IMR-90 (cell line): ENCODE data around the gene PRR5. TPM values are rescaled to one million over a fixed set of nuclear protein-coding genes. Genes with fewer than 3 reads are reported as not detected.
A peak's percentile ranks its signal among the peaks of the same experiment; 100 is the strongest.

ENCODE experiments used
- ATAC-seq: fragments of 200-7000 bp; cut with Tn5 transposase; 2 replicates; pipeline ENCODE4 v1.9.1; 2020; ENCODE audit warnings: low read depth, mild to moderate bottlenecking, moderate library complexity
- BruUV-seq: library from RNA; stranded (reverse); fragments of 400-500 nt; replicated peaks from 2 replicates; lab custom pipeline; 2021; lab: Mats Ljungman, UMichigan
- CTCF ChIA-PET: fragments of 300-600 bp; formaldehyde crosslinking; extraction: SDS; loops from one replicate; lab custom pipeline; 2021; ENCODE audit warnings: antibody characterized with exemption; lab: Yijun Ruan, JAX
- POLR2A ChIA-PET: fragments of 300-600 bp; sonication (Branson Sonifier 250); formaldehyde crosslinking; loops from one replicate; lab custom pipeline; 2022; ENCODE audit warnings: antibody characterized with exemption; ENCODE audit not compliant: unreplicated experiment; lab: Charles Lee
- DNase-seq: peaks from one replicate; pipeline ENCODE4 v3.0.0; 2013
- H2AFZ ChIP-seq: replicated peaks from 2 replicates; pipeline ENCODE3; 2013; ENCODE audit warnings: low read length, mild to moderate bottlenecking; ENCODE audit not compliant: poor library complexity
- H2AK5ac ChIP-seq: 2 replicates; pipeline ENCODE4 v1.6.1; 2013; ENCODE audit warnings: low read depth, low read length, inconsistent platforms
- H2AK9ac ChIP-seq: replicated peaks from 2 replicates; pipeline ENCODE3; 2013; ENCODE audit warnings: mild to moderate bottlenecking, low read depth, low read length, moderate library complexity; ENCODE audit not compliant: poor library complexity
- H2BK120ac ChIP-seq: 2 replicates; pipeline ENCODE4 v1.6.1; 2013; ENCODE audit warnings: low read depth, low read length, inconsistent platforms
- H2BK15ac ChIP-seq: 3 replicates; pipeline ENCODE4 v1.6.1; 2013; ENCODE audit warnings: low read depth, low read length, inconsistent platforms
- H2BK20ac ChIP-seq: 2 replicates; pipeline ENCODE4 v1.6.1; 2013; ENCODE audit warnings: low read depth, mild to moderate bottlenecking, inconsistent platforms, low read length, moderate library complexity
- H2BK5ac ChIP-seq: 2 replicates; pipeline ENCODE4 v1.6.1; 2013; ENCODE audit warnings: mild to moderate bottlenecking, low read depth, low read length, inconsistent platforms; ENCODE audit not compliant: poor library complexity, severe bottlenecking
- H3K14ac ChIP-seq: replicated peaks from 2 replicates; pipeline ENCODE4 v1.6.1; 2013; ENCODE audit warnings: low read depth, low read length, inconsistent platforms
- H3K18ac ChIP-seq: 2 replicates; pipeline ENCODE4 v1.6.1; 2013; ENCODE audit warnings: low read depth, low read length, control low read depth
- H3K23ac ChIP-seq: 2 replicates; pipeline ENCODE4 v1.6.1; 2013; ENCODE audit warnings: low read depth, low read length, inconsistent platforms
- H3K27ac ChIP-seq: 2 replicates; pipeline ENCODE4 v1.5.1; 2013; ENCODE audit warnings: mild to moderate bottlenecking, control low read depth, low read length; ENCODE audit not compliant: insufficient read depth
- H3K27me3 ChIP-seq: 2 replicates; pipeline ENCODE4 v1.6.1; 2013; ENCODE audit warnings: low read length; ENCODE audit not compliant: control insufficient read depth, insufficient read depth
- H3K36me3 ChIP-seq: 2 replicates; pipeline ENCODE4 v1.6.1; 2013; ENCODE audit warnings: low read length, mixed read lengths; ENCODE audit not compliant: control insufficient read depth, insufficient read depth
- H3K4ac ChIP-seq: 2 replicates; pipeline ENCODE4 v1.6.1; 2013; ENCODE audit warnings: low read depth, low read length, inconsistent platforms
- H3K4me1 ChIP-seq: 2 replicates; pipeline ENCODE4 v1.6.1; 2013; ENCODE audit warnings: low read length, mixed read lengths; ENCODE audit not compliant: control insufficient read depth, insufficient read depth
- H3K4me2 ChIP-seq: 2 replicates; pipeline ENCODE4 v1.6.1; 2013; ENCODE audit warnings: low read depth, mild to moderate bottlenecking, control low read depth, low read length, moderate library complexity
- H3K4me3 ChIP-seq: 2 replicates; pipeline ENCODE4 v1.5.1; 2013; ENCODE audit warnings: low read depth, mild to moderate bottlenecking, control low read depth, low read length, moderate library complexity; ENCODE audit not compliant: insufficient read depth
- H3K56ac ChIP-seq: 2 replicates; pipeline ENCODE4 v1.6.1; 2013; ENCODE audit warnings: low read length, inconsistent platforms; ENCODE audit not compliant: insufficient read depth; ENCODE audit errors: extremely low read depth
- H3K79me1 ChIP-seq, 2 experiments: 2 replicates each; pipeline ENCODE4 v1.6.1; 2013; ENCODE audit warnings: low read length in 2 of 2, inconsistent platforms in 1 of 2, low read depth in 1 of 2
- H3K9ac ChIP-seq: 2 replicates; pipeline ENCODE4 v1.6.1; 2013; ENCODE audit warnings: low read depth, low read length, control low read depth
- H3K9me1 ChIP-seq: 2 replicates; pipeline ENCODE4 v1.6.1; 2013; ENCODE audit warnings: low read length, inconsistent platforms; ENCODE audit not compliant: insufficient read depth
- H3K9me3 ChIP-seq: 2 replicates; pipeline ENCODE4 v1.6.1; 2013; ENCODE audit warnings: low read length; ENCODE audit not compliant: control insufficient read depth, insufficient read depth
- H4K20me1 ChIP-seq: 2 replicates; pipeline ENCODE4 v1.6.1; 2013; ENCODE audit warnings: low read length, inconsistent platforms; ENCODE audit not compliant: insufficient read depth
- H4K5ac ChIP-seq: 2 replicates; pipeline ENCODE4 v1.6.1; 2013; ENCODE audit warnings: mild to moderate bottlenecking, low read depth, low read length, control low read depth
- H4K8ac ChIP-seq, 2 experiments: 2 replicates each; pipeline ENCODE4 v1.6.1; 2013; ENCODE audit warnings: low read depth in 2 of 2, low read length in 2 of 2, control low read depth in 1 of 2, inconsistent platforms in 1 of 2
- H4K91ac ChIP-seq: 2 replicates; pipeline ENCODE4 v1.6.1; 2013; ENCODE audit warnings: low read depth, low read length, inconsistent platforms; ENCODE audit not compliant: insufficient read depth
- CEBPB ChIP-seq: IDR thresholded peaks from 2 replicates; pipeline ENCODE4 v1.6.1; 2012; ENCODE audit warnings: low read depth, low read length, improper control_type of control experiment
- RCOR1 ChIP-seq: IDR thresholded peaks from 2 replicates; pipeline ENCODE4 v1.6.1; 2012; ENCODE audit warnings: mild to moderate bottlenecking, low read length, improper control_type of control experiment; ENCODE audit not compliant: insufficient replicate concordance
- WGBS, 2 experiments: methylation state at CpG; one replicate each; pipeline versions ENCODE4 v1.1.5 to v1.1.7; 2013; ENCODE audit warnings: missing lambda C conversion rate in 2 of 2; ENCODE audit not compliant: insufficient read length in 1 of 2; ENCODE audit errors: extremely low coverage in 2 of 2; 5-methylcytosine and 5-hydroxymethylcytosine counted together
- dilution Hi-C: fragments of 300-500 bp; cut with HindIII; formaldehyde crosslinking; loops from one replicate; pipeline ENCODE4 v1.14.3; 2018; ENCODE audit warnings: low sequenced_read_pairs; ENCODE audit not compliant: unreplicated experiment
- in situ Hi-C: fragments of 300-500 bp; cut with MboI; formaldehyde crosslinking; loops from 3 replicates; pipeline ENCODE4 v1.14.3; 2019; ENCODE audit warnings: low sequenced_read_pairs, inconsistent platforms, mixed read lengths
- intact Hi-C: fragments of 100-400 bp; cut with micrococcal nuclease; formaldehyde crosslinking; loops from 2 replicates; pipeline ENCODE4 v1.10.0; 2022
- polyA plus RNA-seq, 3 experiments: library from polyadenylated mRNA; depleted of rRNA; stranded (reverse); fragments of >200 nt; gene quantifications; 2 replicates each; pipeline ENCODE4 v1.2.3, GENCODE V29; 2012; ENCODE audit warnings: low replicate concordance in 1 of 3
- total RNA-seq: library from RNA; depleted of rRNA; stranded (reverse); fragments of >200 nt; gene quantifications from 2 replicates; pipeline ENCODE4 v1.2.3, GENCODE V29; 2012

Gene PRR5
- total and polyA plus RNA-seq, 2 of the 4 experiments (the other 2 are of a cell fraction), result 8.1 to 24.3 TPM

GRCh38 chr22:44703255-44703870, 1.4 kb downstream of the PRR5 start:
- peak overlapping the region; percentile 4 for H3K4ac ChIP-seq
- no peak overlapping the region for H2BK15ac ChIP-seq
- peak overlapping the region; percentile 5; the same call in 1 of the 2 replicates for H3K9ac ChIP-seq
- CTCF ChIA-PET, result no interaction called here
- peaks cover 24% of the 10 kb centered on the region for H4K20me1 ChIP-seq
- no peak overlapping the region for H3K56ac ChIP-seq
- ATAC-seq, result no peak
- H3K36me3 ChIP-seq, result peaks cover 1% of the 10 kb centered on the region; the same call in 1 of the 2 replicates
- H3K4me1 ChIP-seq, result peaks cover 35% of the 10 kb centered on the region
- H2BK5ac ChIP-seq, result no peak overlapping the region
- no peak overlapping the region for H2BK20ac ChIP-seq
- H3K79me1 ChIP-seq, result peaks cover 20 to 32% of the 10 kb centered on the region in 2 experiments
- no peak overlapping the region; the same call in 1 of the 2 replicates for H2AK5ac ChIP-seq
- POLR2A ChIA-PET, result no interaction called here
- in situ Hi-C loops, result no loop called here
- no peak overlapping the region for H2BK120ac ChIP-seq
- TF ChIP-seq CEBPB (0 out of 2 replicates have a peak, but pooled peaks have one; percentile 9), RCOR1 (no peak)
- 27% methylated on average over 13 of the region's 23 CpGs; no CpG with 5 or more reads in 1 of the 2 experiments for WGBS, 2 experiments
- peak overlapping the region; percentile 50 for H3K4me2 ChIP-seq
- H3K14ac ChIP-seq, result no peak overlapping the region
- intact Hi-C loops, result no loop called here
- BruUV-seq, result no TSS peak
- H4K5ac ChIP-seq, result no peak overlapping the region
- peaks cover 13% of the 10 kb centered on the region for H3K9me1 ChIP-seq
- H2AFZ ChIP-seq, result peak overlapping the region; percentile 84
- dilution Hi-C loops, result no loop called here
- no peaks in the 10 kb centered on the region for H3K9me3 ChIP-seq
- H3K27ac ChIP-seq, result no peak overlapping the region
- peak overlapping the region; percentile 62 for H3K4me3 ChIP-seq
- no peaks in the 10 kb centered on the region for H3K27me3 ChIP-seq
- 0 out of 2 replicates have a peak overlapping the region, but pooled peaks have one; percentile 60 for H3K23ac ChIP-seq
- DNase-seq, result no peak
- no peak overlapping the region for H4K91ac ChIP-seq
- H4K8ac ChIP-seq, result peak overlapping the region in 1 of 2 experiments; percentile 12; a peak in 1 of 4 replicates
- peak overlapping the region; percentile 4; the same call in 1 of the 2 replicates for H3K18ac ChIP-seq
- peak overlapping the region; percentile 12 for H2AK9ac ChIP-seq
